Right lobe of liver (tissue), 4 donors: Measurements from ENCODE around the gene PPP1CB.

Experiments used
- POLR2A ChIP-seq: fragments of 450-650 bp; IDR thresholded peaks from one replicate; pipeline ENCODE4 v1.6.1; 2017; ENCODE audit warnings: antibody characterized with exemption, mild to moderate bottlenecking
- TF ChIP-seq, protein P1 (sequence below), 4 donors: fragments of 200-600 bp in 3 of 4; fragments of 450-650 bp in 1 of 4; IDR thresholded peaks; one replicate each; pipeline versions ENCODE4 v1.5.1 to v1.8.0; 2016 to 2022; ENCODE audit warnings: antibody characterized with exemption in 4 of 4, mild to moderate bottlenecking in 2 of 4
- donor health status: DM: no; HTN: no; CAD: no.
- donor health status: DM: no; HTN: no; CAD: no.
- donor health status: DM: no; HTN: yes; CAD: no.

DNA sequence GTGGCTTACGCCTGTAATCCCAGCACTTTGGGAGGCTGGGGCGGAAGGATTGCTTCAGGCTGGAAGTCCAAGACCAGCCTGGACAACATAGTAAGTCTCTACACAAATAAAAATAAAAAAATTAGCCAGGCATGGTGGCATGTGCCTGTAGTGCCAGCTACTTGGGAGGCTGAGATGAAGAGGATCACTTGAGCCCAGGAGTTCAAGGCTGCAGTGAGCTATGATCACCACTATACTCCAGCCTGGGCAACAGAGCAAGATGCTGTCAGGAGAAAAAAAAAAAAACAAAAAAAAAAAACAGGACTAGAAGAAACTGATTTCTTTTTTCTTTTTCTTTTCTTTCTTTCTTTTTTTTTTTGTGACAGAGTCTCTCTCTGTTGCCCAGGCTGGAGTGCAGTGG, 72.6 kb downstream of the PPP1CB start:
- TF ChIP-seq, protein P1, sequence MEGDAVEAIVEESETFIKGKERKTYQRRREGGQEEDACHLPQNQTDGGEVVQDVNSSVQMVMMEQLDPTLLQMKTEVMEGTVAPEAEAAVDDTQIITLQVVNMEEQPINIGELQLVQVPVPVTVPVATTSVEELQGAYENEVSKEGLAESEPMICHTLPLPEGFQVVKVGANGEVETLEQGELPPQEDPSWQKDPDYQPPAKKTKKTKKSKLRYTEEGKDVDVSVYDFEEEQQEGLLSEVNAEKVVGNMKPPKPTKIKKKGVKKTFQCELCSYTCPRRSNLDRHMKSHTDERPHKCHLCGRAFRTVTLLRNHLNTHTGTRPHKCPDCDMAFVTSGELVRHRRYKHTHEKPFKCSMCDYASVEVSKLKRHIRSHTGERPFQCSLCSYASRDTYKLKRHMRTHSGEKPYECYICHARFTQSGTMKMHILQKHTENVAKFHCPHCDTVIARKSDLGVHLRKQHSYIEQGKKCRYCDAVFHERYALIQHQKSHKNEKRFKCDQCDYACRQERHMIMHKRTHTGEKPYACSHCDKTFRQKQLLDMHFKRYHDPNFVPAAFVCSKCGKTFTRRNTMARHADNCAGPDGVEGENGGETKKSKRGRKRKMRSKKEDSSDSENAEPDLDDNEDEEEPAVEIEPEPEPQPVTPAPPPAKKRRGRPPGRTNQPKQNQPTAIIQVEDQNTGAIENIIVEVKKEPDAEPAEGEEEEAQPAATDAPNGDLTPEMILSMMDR (IDR thresholded peaks at IDR 0.05): no peak
- TF ChIP-seq POLR2A: no peak
